H1 (cell line): ENCODE measurements around the gene LRR1. TPM values are rescaled to one million over a fixed set of nuclear protein-coding genes. Genes with fewer than 3 reads are reported as not detected.

Source experiments
- CTCF ChIA-PET: fragments of 300-600 bp; sonication (Branson Sonifier 250); formaldehyde crosslinking; loops from one replicate; lab custom pipeline; 2021; ENCODE audit not compliant: partially characterized antibody; lab: Charles Lee
- POLR2A ChIA-PET: fragments of 300-600 bp; sonication (Branson Sonifier 250); formaldehyde crosslinking; loops from one replicate; lab custom pipeline; 2021; ENCODE audit warnings: inconsistent platforms; ENCODE audit not compliant: partially characterized antibody; lab: Charles Lee
- DNase-seq, 2 experiments: peaks; one replicate each; pipeline versions ENCODE4 v3.0.0 to v3.0.0-alpha.2; 2010 to 2022; ENCODE audit warnings: low spot score in 2 of 2, low read depth in 1 of 2, mixed read lengths in 1 of 2
- FAIRE-seq: peaks from 2 replicates; lab custom pipeline; 2011; peaks lifted over from hg19 to GRCh38; lab: Jason Lieb, UNC
- H2AFZ ChIP-seq: 2 replicates; pipeline ENCODE4 v1.8.1; 2012; ENCODE audit warnings: low read length, inconsistent platforms
- H2AK5ac ChIP-seq: 2 replicates; pipeline ENCODE4 v1.6.1; 2013; ENCODE audit warnings: low read depth, low read length
- H2BK120ac ChIP-seq: replicated peaks from 2 replicates; pipeline ENCODE3; 2013; ENCODE audit warnings: low read depth, low read length, inconsistent platforms
- H2BK12ac ChIP-seq: 2 replicates; pipeline ENCODE4 v1.6.1; 2013; ENCODE audit warnings: low read depth, low read length
- H2BK15ac ChIP-seq: 2 replicates; pipeline ENCODE4 v1.6.1; 2013; ENCODE audit warnings: low read length
- H2BK20ac ChIP-seq: 2 replicates; pipeline ENCODE4 v1.6.1; 2013; ENCODE audit warnings: low read length
- H2BK5ac ChIP-seq: 2 replicates; pipeline ENCODE4 v1.6.1; 2013; ENCODE audit warnings: low read depth, low read length
- H3K14ac ChIP-seq: 2 replicates; pipeline ENCODE4 v1.6.1; 2013; ENCODE audit warnings: inconsistent platforms; ENCODE audit not compliant: insufficient read length
- H3K18ac ChIP-seq: 2 replicates; pipeline ENCODE4 v1.6.1; 2013; ENCODE audit warnings: low read length; ENCODE audit errors: extremely low read depth
- H3K23ac ChIP-seq: 2 replicates; pipeline ENCODE4 v1.6.1; 2013; ENCODE audit warnings: inconsistent platforms; ENCODE audit not compliant: insufficient read length
- H3K23me2 ChIP-seq: 2 replicates; pipeline ENCODE4 v1.6.1; 2013; ENCODE audit warnings: low read depth, low read length
- H3K27ac ChIP-seq: 2 replicates; pipeline ENCODE4 v1.6.1; 2011; ENCODE audit warnings: low read depth, low read length, inconsistent platforms
- H3K27me3 ChIP-seq, 4 experiments: replicated peaks in 1 of 4; 1 replicate in 1 of 4; 2 replicates in 3 of 4; pipeline versions ENCODE4 v1.6.1 to v1.8.1; 2011 to 2013; ENCODE audit warnings: low read length in 3 of 4, mild to moderate bottlenecking in 3 of 4, inconsistent platforms in 2 of 4, mixed read lengths in 2 of 4, moderate library complexity in 1 of 4; ENCODE audit not compliant: control insufficient read depth in 3 of 4, insufficient read depth in 3 of 4; ENCODE audit errors: extremely low read depth in 1 of 4
- H3K36me3 ChIP-seq, 4 experiments: 2 replicates each; pipeline versions ENCODE4 v1.6.1 to v1.8.1; 2011 to 2013; ENCODE audit warnings: mild to moderate bottlenecking in 4 of 4, low read length in 3 of 4, moderate library complexity in 2 of 4, control low read depth in 1 of 4, inconsistent platforms in 1 of 4; ENCODE audit not compliant: insufficient read depth in 4 of 4, control insufficient read depth in 2 of 4
- H3K4ac ChIP-seq: replicated peaks from 2 replicates; pipeline ENCODE3; 2013; ENCODE audit warnings: low read length, low read depth, mixed read lengths, inconsistent platforms; ENCODE audit not compliant: insufficient read length
- H3K4me1 ChIP-seq, 4 experiments: replicated peaks in 1 of 4; 1 replicate in 1 of 4; 2 replicates in 3 of 4; pipeline versions ENCODE4 v1.6.1 to v1.8.1; 2011 to 2013; ENCODE audit warnings: low read length in 3 of 4, inconsistent platforms in 2 of 4, mixed read lengths in 1 of 4; ENCODE audit not compliant: insufficient read depth in 4 of 4, control insufficient read depth in 3 of 4
- H3K4me2 ChIP-seq, 2 experiments: 2 replicates each; pipeline versions ENCODE4 v1.6.1 to v1.8.1; 2011 to 2013; ENCODE audit warnings: low read depth in 2 of 2, low read length in 2 of 2, control low read depth in 1 of 2, inconsistent platforms in 1 of 2, mild to moderate bottlenecking in 1 of 2; ENCODE audit not compliant: insufficient read depth in 1 of 2
- H3K4me3 ChIP-seq, 4 experiments: fragments of 200-600, 300-600 bp in 1 of 4; sonication (generic), shearing (Covaris generic), sonication (Bioruptor Twin) in 1 of 4; 2 replicates each; pipeline versions ENCODE4 v1.5.1 to v1.8.1; 2011 to 2016; ENCODE audit warnings: low read length in 4 of 4, low read depth in 3 of 4, control low read depth in 2 of 4, inconsistent platforms in 2 of 4, mild to moderate bottlenecking in 2 of 4, mixed read lengths in 1 of 4, moderate library complexity in 1 of 4; ENCODE audit not compliant: insufficient read depth in 2 of 4; ENCODE audit errors: extremely low read depth in 1 of 4
- H3K56ac ChIP-seq: replicated peaks from 2 replicates; pipeline ENCODE3; 2013; ENCODE audit warnings: low read depth, mild to moderate bottlenecking, mixed read lengths, low read length, inconsistent platforms; ENCODE audit not compliant: insufficient read length
- H3K79me1 ChIP-seq: 2 replicates; pipeline ENCODE4 v1.6.1; 2013; ENCODE audit warnings: low read depth, low read length, control low read depth
- H3K79me2 ChIP-seq, 2 experiments: 2 replicates each; pipeline versions ENCODE4 v1.6.1 to v1.8.1; 2012 to 2013; ENCODE audit warnings: low read length in 2 of 2, mild to moderate bottlenecking in 2 of 2, inconsistent platforms in 1 of 2; ENCODE audit not compliant: insufficient read depth in 2 of 2, control insufficient read depth in 1 of 2
- H3K9ac ChIP-seq, 4 experiments: replicated peaks in 1 of 4; 1 replicate in 1 of 4; 2 replicates in 3 of 4; pipeline versions ENCODE4 v1.6.1 to v1.8.1; 2011 to 2013; ENCODE audit warnings: low read depth in 3 of 4, low read length in 3 of 4, control low read depth in 2 of 4, mild to moderate bottlenecking in 2 of 4, moderate library complexity in 2 of 4, inconsistent platforms in 1 of 4; ENCODE audit errors: extremely low read depth in 1 of 4
- H3K9me3 ChIP-seq, 2 experiments: 2 replicates each; pipeline versions ENCODE4 v1.6.1 to v1.8.1; 2012 to 2013; ENCODE audit warnings: mild to moderate bottlenecking in 2 of 2, moderate library complexity in 2 of 2, control low read depth in 1 of 2, inconsistent platforms in 1 of 2, low read depth in 1 of 2, low read length in 1 of 2, mixed read lengths in 1 of 2; ENCODE audit not compliant: insufficient read depth in 2 of 2
- H4K20me1 ChIP-seq, 2 experiments: replicated peaks in 1 of 2; 2 replicates each; pipeline versions ENCODE3 to v1.8.1; 2011 to 2013; ENCODE audit warnings: inconsistent platforms in 2 of 2, low read length in 2 of 2, mild to moderate bottlenecking in 1 of 2; ENCODE audit not compliant: insufficient read depth in 2 of 2, control insufficient read depth in 1 of 2
- H4K5ac ChIP-seq: 2 replicates; pipeline ENCODE4 v1.6.1; 2013; ENCODE audit warnings: low read length, low read depth, mixed read lengths, inconsistent platforms; ENCODE audit not compliant: insufficient read length
- H4K8ac ChIP-seq: 2 replicates; pipeline ENCODE4 v1.8.0; 2013; ENCODE audit warnings: mild to moderate bottlenecking, moderate library complexity, low read length, inconsistent platforms; ENCODE audit not compliant: insufficient read depth; ENCODE audit errors: extremely low read depth
- H4K91ac ChIP-seq: replicated peaks from 2 replicates; pipeline ENCODE3; 2013; ENCODE audit warnings: low read length, mixed read lengths, inconsistent platforms; ENCODE audit not compliant: insufficient read length
- ATF3 ChIP-seq: IDR thresholded peaks from 2 replicates; pipeline ENCODE4 v1.6.1; 2011; ENCODE audit warnings: low read depth, mild to moderate bottlenecking, low read length; ENCODE audit not compliant: insufficient read depth
- CBX5 ChIP-seq: fragments of 300-800, 300-1000 bp; sonication (generic); IDR thresholded peaks from 2 replicates; pipeline ENCODE4 v1.7.1; 2016; ENCODE audit warnings: antibody characterized with exemption, low read length, low read depth
- JUN ChIP-seq: IDR thresholded peaks from 2 replicates; pipeline ENCODE4 v1.6.1; 2011; ENCODE audit warnings: low read depth, mild to moderate bottlenecking, improper control_type of control experiment, low read length
- KDM1A ChIP-seq: fragments of 200-600, 300-600 bp; sonication (generic); IDR thresholded peaks from 2 replicates; pipeline ENCODE4 v1.7.1; 2016; ENCODE audit warnings: mild to moderate bottlenecking, low read length, borderline replicate concordance
- MAFK ChIP-seq: IDR thresholded peaks from 2 replicates; pipeline ENCODE4 v1.6.1; 2012; ENCODE audit warnings: low read depth, mild to moderate bottlenecking, improper control_type of control experiment, low read length
- POLR2AphosphoS5 ChIP-seq: IDR thresholded peaks from 2 replicates; pipeline ENCODE4 v1.6.1; 2011; ENCODE audit warnings: low read depth, low read length
- RFX5 ChIP-seq: IDR thresholded peaks from 2 replicates; pipeline ENCODE4 v1.6.1; 2011; ENCODE audit warnings: low read depth, low read length, improper control_type of control experiment, borderline replicate concordance
- SAP30 ChIP-seq: fragments of 300-600 bp; sonication (generic); IDR thresholded peaks from 2 replicates; pipeline ENCODE4 v1.7.1; 2012; ENCODE audit warnings: low read length, moderate library complexity, mild to moderate bottlenecking, inconsistent platforms; ENCODE audit not compliant: insufficient read depth, insufficient replicate concordance
- SIN3A ChIP-seq, 2 experiments: IDR thresholded peaks in 1 of 2; conservative IDR thresholded peaks in 1 of 2; 2 replicates each; pipeline ENCODE4 v1.6.1; 2011 to 2012; ENCODE audit warnings: low read length in 2 of 2, improper control_type of control experiment in 1 of 2, low read depth in 1 of 2, mild to moderate bottlenecking in 1 of 2
- SP1 ChIP-seq: IDR thresholded peaks from 2 replicates; pipeline ENCODE4 v1.6.1; 2011; ENCODE audit warnings: low read depth, low read length
- SP4 ChIP-seq: IDR thresholded peaks from 2 replicates; pipeline ENCODE4 v1.6.1; 2012; ENCODE audit warnings: low read length, inconsistent platforms
- SUZ12 ChIP-seq: fragments of 200-600 bp; sonication (generic); IDR thresholded peaks from 2 replicates; pipeline ENCODE4 v1.6.1; 2012; ENCODE audit warnings: mild to moderate bottlenecking, inconsistent platforms, low read length, moderate library complexity, mixed read lengths
- TAF7 ChIP-seq: optimal IDR thresholded peaks from 2 replicates; pipeline ENCODE3; 2011; ENCODE audit warnings: low read depth, mild to moderate bottlenecking, inconsistent platforms, low read length, moderate library complexity, borderline replicate concordance
- TEAD4 ChIP-seq: IDR thresholded peaks from 2 replicates; pipeline ENCODE4 v1.6.1; 2012; ENCODE audit warnings: low read depth, low read length, inconsistent platforms, mixed read lengths
- WGBS, 2 experiments: shearing (Covaris generic) in 1 of 2; methylation state at CpG; one replicate each; pipeline versions ENCODE4 v1.1.6 to v1.1.7; 2013 to 2015; ENCODE audit warnings: low lambda C conversion rate in 2 of 2, mixed read lengths in 2 of 2, inconsistent platforms in 1 of 2, low coverage in 1 of 2, missing lambda C conversion rate in 1 of 2; ENCODE audit not compliant: insufficient replicate concordance in 2 of 2, insufficient coverage in 1 of 2, insufficient read length in 1 of 2; ENCODE audit errors: extremely low coverage in 1 of 2, missing lambda C conversion rate in 1 of 2; 5-methylcytosine and 5-hydroxymethylcytosine counted together
- polyA plus RNA-seq, 7 experiments: library from polyadenylated mRNA; depleted of rRNA in 3 of 7; stranded (reverse) in 5 of 7; unstranded in 2 of 7; fragments of >200 nt in 5 of 7; fragments of 200-250 nt in 2 of 7; gene quantifications; 1 replicate in 5 of 7; 2 replicates in 1 of 7; 4 replicates in 1 of 7; pipeline versions ENCODE4 v1.2.1 to v1.2.3, GENCODE V29; 2011 to 2013; ENCODE audit warnings: missing spikeins in 2 of 7, mixed read lengths in 2 of 7
- total RNA-seq: library from RNA; stranded (reverse); fragmentation: NEBNext Ultra II Directional; extraction: Animal tissue kit (Norgen Biotek cat#: 25700); gene quantifications from 2 replicates; pipeline ENCODE4 v1.2.1, GENCODE V29; 2021

Gene LRR1
- total and polyA plus RNA-seq, 2 of the 8 experiments (the other 6 are each of a cell fraction or from before 2014, with no cell fraction given) = 30.7 to 37.5 TPM

- no peak overlapping the region for H2BK15ac ChIP-seq
- H3K4me1 ChIP-seq = no peaks in the 10 kb centered on the region
- no peak overlapping the region for H3K23ac ChIP-seq
- no peaks in the 10 kb centered on the region for H4K20me1 ChIP-seq
- FAIRE-seq (no peak), DNase-seq (no peak)
- H3K14ac ChIP-seq = no peak overlapping the region
- no peak overlapping the region for H4K8ac ChIP-seq
- H2AFZ ChIP-seq = no peak overlapping the region
- no peak overlapping the region for H3K18ac ChIP-seq
- 81% methylated on average over 3 of the region's 3 CpGs; no CpG with 5 or more reads in 1 of the 2 experiments for WGBS, 2 experiments
- no peaks in the 10 kb centered on the region for H3K79me1 ChIP-seq
- POLR2A ChIA-PET = interaction anchor here (1.4 to 2.2 kb wide), 2 partner anchors 11 to 16 kb away, joined by 3 to 17 read pairs; partner anchors contain the start of gene RPS29
- no peak overlapping the region for H3K4ac ChIP-seq
- no peak overlapping the region for H2BK5ac ChIP-seq
- no peak overlapping the region for H2BK12ac ChIP-seq
- CTCF ChIA-PET = interaction anchor here (1.5 kb wide), 1 partner anchor 18 kb away, joined by 5 read pairs; no protein-coding TSS in a partner anchor
- H2BK120ac ChIP-seq = no peak overlapping the region
- no peak overlapping the region for H3K9ac ChIP-seq
- no peak overlapping the region for H3K27ac ChIP-seq
- no peak overlapping the region for H4K5ac ChIP-seq
- no peak overlapping the region for H4K91ac ChIP-seq
- no peaks in the 10 kb centered on the region for H3K23me2 ChIP-seq
- H3K27me3 ChIP-seq = no peaks in the 10 kb centered on the region
- H2BK20ac ChIP-seq = no peak overlapping the region
- no peak overlapping the region for H3K56ac ChIP-seq
- H3K79me2 ChIP-seq = no peaks in the 10 kb centered on the region
- no peak overlapping the region for H3K4me2 ChIP-seq
- peaks cover 0 to 15% (median 6%) of the 10 kb centered on the region in 4 experiments; a peak in 3 of 8 replicates for H3K36me3 ChIP-seq
- H3K9me3 ChIP-seq = peaks cover 0 to 2% of the 10 kb centered on the region in 2 experiments; a peak in 1 of 4 replicates
- H3K4me3 ChIP-seq = no peak overlapping the region
- H2AK5ac ChIP-seq = no peak overlapping the region
- TF ChIP-seq SIN3A (conservative IDR thresholded peaks at IDR 0.05 in 1 of 2, IDR thresholded peaks at IDR 0.05 in 1 of 2; ENCODE audit: low read depth in 1 of 2, low read length in 2 of 2) (no peak), KDM1A (no peak), SP4 (no peak), TAF7 (no peak), SUZ12 (no peak), JUN (no peak), CBX5 (no peak), SP1 (no peak), MAFK (no peak), SAP30 (no peak), POLR2AphosphoS5 (no peak), RFX5 (no peak), TEAD4 (no peak), ATF3 (no peak)
Observed at GRCh38 chr14:49569281-49569680, 29.5 kb upstream of the LRR1 start.
